ENCODE measurements around the gene CCDC137.

DNA sequence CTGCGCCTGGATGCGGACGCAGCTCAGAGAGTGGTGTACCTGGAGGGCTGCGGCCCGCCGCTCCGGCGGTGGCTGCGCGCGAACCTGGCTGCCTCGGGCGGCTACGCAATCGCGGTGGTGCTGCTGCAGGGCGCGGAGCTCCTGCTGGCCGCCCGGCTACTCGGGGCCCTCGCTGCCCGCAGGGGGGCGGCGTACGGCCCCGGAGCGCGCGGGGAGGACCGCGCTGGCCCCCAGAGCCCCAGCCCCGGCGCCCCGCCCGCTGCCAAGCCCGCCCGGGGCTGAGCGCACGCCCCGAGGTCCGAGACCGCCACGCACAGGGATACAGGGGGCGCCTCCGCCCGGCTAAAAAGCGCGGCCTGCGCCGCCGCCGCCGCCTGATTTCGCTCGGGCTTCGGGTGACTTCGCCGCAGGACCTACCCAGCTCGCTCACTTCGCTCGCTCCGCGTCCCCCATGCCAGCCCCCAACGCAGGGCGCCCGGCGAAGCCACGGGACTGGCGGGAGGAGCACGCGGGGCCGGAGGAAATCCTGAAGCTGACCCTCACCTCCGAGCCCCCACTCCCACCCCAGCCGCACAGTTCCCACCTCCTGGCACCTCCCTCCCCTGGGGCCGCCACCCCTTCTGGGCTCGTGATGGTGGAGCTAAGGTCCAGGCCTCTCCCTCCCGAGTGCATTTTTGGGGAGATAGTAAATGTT lies 18.4 kb upstream of the CCDC137 start:
- TF ChIP-seq CTCF (IDR thresholded peaks at IDR 0.05 in 4 of 5, conservative IDR thresholded peaks at IDR 0.05 in 1 of 5), result no peak
- no peak for TF ChIP-seq POLR2A (IDR thresholded peaks at IDR 0.05)
